Measurements from ENCODE around the gene RPH3AL.
"Not testable (repeated sequence)": the region's sequence is repeated elsewhere in the genome, so short reads cannot be mapped to it uniquely, and the experiment has no call there.

RPH3AL gene

GRCh38 chr17:373613-374230 is 21.1 kb upstream of the RPH3AL start:
- H2BK15ac ChIP-seq (ENCODE audit: low read length), result no peak overlapping the region
- H2BK5ac ChIP-seq (ENCODE audit: low read length), result no peak overlapping the region
- H2BK12ac ChIP-seq (ENCODE audit: low read length), result no peak overlapping the region
- no peak overlapping the region for H4K91ac ChIP-seq (ENCODE audit: low read depth, low read length, poor library complexity)
- H2AK5ac ChIP-seq (ENCODE audit: low read depth, low read length), result no peak overlapping the region
- H3K9ac ChIP-seq (ENCODE audit: low read depth, low read length, poor library complexity), result no peak overlapping the region
- peaks cover 3 to 8% of the 10 kb centered on the region in 2 donors for H3K4me1 ChIP-seq (ENCODE audit: control insufficient read depth in 2 of 2, insufficient read depth in 1 of 2, low read depth in 1 of 2, low read length in 2 of 2)
- no peaks in the 10 kb centered on the region for H3K36me3 ChIP-seq (replicated peaks in 1 of 2; ENCODE audit: control insufficient read depth in 2 of 2, insufficient read depth in 2 of 2, low read length in 2 of 2)
- no peaks in the 10 kb centered on the region for H3K79me1 ChIP-seq (ENCODE audit: low read depth, low read length)
- no peak overlapping the region for H3K4me3 ChIP-seq (ENCODE audit: low read length in 2 of 2)
- no peak overlapping the region for H2AFZ ChIP-seq (ENCODE audit: low read length)
- no peak overlapping the region for H4K8ac ChIP-seq (ENCODE audit: low read depth, low read length)
- no peak overlapping the region for H3K14ac ChIP-seq (ENCODE audit: low read length)
- no peak overlapping the region for H3K4ac ChIP-seq (ENCODE audit: low read length)
- H2BK120ac ChIP-seq (ENCODE audit: low read depth, low read length), result no peak overlapping the region
- H3K27me3 ChIP-seq (ENCODE audit: control insufficient read depth in 3 of 3, insufficient read depth in 3 of 3, low read depth in 1 of 3, low read length in 3 of 3), result no peaks in the 10 kb centered on the region
- no peak overlapping the region for H3K27ac ChIP-seq (replicated peaks; ENCODE audit: low read length)
- WGBS, 2 donors (ENCODE audit: extremely low coverage in 2 of 2, insufficient read length in 2 of 2, insufficient replicate concordance in 1 of 2), result no CpG with 5 or more reads among the region's 7 CpGs
- no peak overlapping the region for H3K4me2 ChIP-seq (ENCODE audit: insufficient read depth, low read length, poor library complexity, severe bottlenecking)
- peaks cover 4 to 6% of the 10 kb centered on the region in 2 donors for H3K9me3 ChIP-seq (replicated peaks in 1 of 2; ENCODE audit: control insufficient read depth in 2 of 2, insufficient read depth in 1 of 2, low read depth in 1 of 2, low read length in 2 of 2)
- no peak overlapping the region for H3K18ac ChIP-seq (ENCODE audit: low read length)
- no peak overlapping the region for H3K23ac ChIP-seq (ENCODE audit: low read depth, low read length, poor library complexity)
- DNase-seq (ENCODE audit: low spot score), result no peak

DNA sequence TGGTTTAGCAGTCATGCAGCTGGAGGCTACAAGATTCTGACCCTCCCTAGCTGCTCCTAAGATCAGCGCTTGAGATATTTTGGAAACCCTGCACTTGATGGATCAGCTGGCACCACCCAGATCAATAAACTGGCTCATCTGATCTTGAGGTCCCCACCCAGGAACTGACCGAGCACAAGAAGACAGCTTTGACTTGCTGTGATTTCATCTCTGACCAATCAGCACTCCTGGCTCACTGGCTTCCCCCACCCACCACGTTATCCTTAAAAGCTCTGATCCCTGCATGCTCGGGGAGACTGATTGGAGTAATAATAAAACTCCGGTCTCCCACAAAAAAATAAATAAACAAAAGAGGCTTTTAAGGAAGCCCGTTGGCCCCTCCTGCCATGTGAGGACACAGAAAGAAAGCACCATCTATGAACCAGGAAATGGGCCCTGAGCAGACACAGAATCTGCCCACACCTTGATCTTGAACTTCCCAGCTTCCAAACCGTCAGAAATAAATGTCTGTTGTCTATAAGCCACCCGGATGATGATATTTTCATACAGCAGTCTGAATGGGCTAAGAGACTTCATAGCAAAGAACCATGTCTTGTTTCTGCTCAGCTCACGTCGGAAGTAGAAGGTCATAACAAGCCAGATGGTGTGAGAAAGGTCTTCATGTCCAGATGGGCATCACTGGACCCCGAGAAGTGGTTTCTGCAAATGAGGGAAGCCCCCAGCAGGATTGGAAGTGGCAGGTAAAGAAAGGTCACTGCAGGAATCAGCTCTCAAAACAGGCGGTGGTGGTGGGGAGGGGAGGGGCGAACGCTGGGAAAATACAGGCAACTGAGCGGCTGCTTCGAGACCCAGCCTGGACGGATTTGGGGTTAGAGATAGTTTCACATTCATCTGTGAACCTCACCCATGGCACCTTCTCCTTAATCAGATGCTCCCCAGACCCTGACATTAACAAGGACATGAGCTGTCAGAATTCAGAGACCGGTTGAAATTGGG is 19.8 kb upstream of the RPH3AL start:
- H3K27me3 ChIP-seq (ENCODE audit: control insufficient read depth in 3 of 3, insufficient read depth in 3 of 3, low read depth in 1 of 3, low read length in 3 of 3), result no peaks in the 10 kb centered on the region
- no CpG with 5 or more reads among the region's 18 CpGs for WGBS, 2 donors (ENCODE audit: extremely low coverage in 2 of 2, insufficient read length in 2 of 2, insufficient replicate concordance in 1 of 2)
- H2AK5ac ChIP-seq (ENCODE audit: low read depth, low read length), result no peak overlapping the region
- no peak overlapping the region for H3K27ac ChIP-seq (replicated peaks; ENCODE audit: low read length)
- H3K9me3 ChIP-seq (replicated peaks in 1 of 2; ENCODE audit: control insufficient read depth in 2 of 2, insufficient read depth in 1 of 2, low read depth in 1 of 2, low read length in 2 of 2), result peaks cover 6 to 8% of the 10 kb centered on the region in 2 donors
- H2BK120ac ChIP-seq (ENCODE audit: low read depth, low read length), result no peak overlapping the region
- H4K91ac ChIP-seq (ENCODE audit: low read depth, low read length, poor library complexity), result no peak overlapping the region
- no peak overlapping the region for H3K18ac ChIP-seq (ENCODE audit: low read length)
- H3K4ac ChIP-seq (ENCODE audit: low read length), result no peak overlapping the region
- peaks cover 0 to 2% of the 10 kb centered on the region in 2 donors for H3K4me1 ChIP-seq (ENCODE audit: control insufficient read depth in 2 of 2, insufficient read depth in 1 of 2, low read depth in 1 of 2, low read length in 2 of 2)
- no peak overlapping the region for H3K9ac ChIP-seq (ENCODE audit: low read depth, low read length, poor library complexity)
- H3K14ac ChIP-seq (ENCODE audit: low read length), result no peak overlapping the region
- no peak overlapping the region for H2BK12ac ChIP-seq (ENCODE audit: low read length)
- H2BK5ac ChIP-seq (ENCODE audit: low read length), result no peak overlapping the region
- H3K23ac ChIP-seq (ENCODE audit: low read depth, low read length, poor library complexity), result no peak overlapping the region
- H3K79me1 ChIP-seq (ENCODE audit: low read depth, low read length), result no peaks in the 10 kb centered on the region
- no peak overlapping the region for H3K4me2 ChIP-seq (ENCODE audit: insufficient read depth, low read length, poor library complexity, severe bottlenecking)
- no peaks in the 10 kb centered on the region for H3K36me3 ChIP-seq (replicated peaks in 1 of 2; ENCODE audit: control insufficient read depth in 2 of 2, insufficient read depth in 2 of 2, low read length in 2 of 2)
- H2BK15ac ChIP-seq (ENCODE audit: low read length), result no peak overlapping the region
- H2AFZ ChIP-seq (ENCODE audit: low read length), result no peak overlapping the region
- no peak overlapping the region for H3K4me3 ChIP-seq (ENCODE audit: low read length in 2 of 2)
- no peak overlapping the region for H4K8ac ChIP-seq (ENCODE audit: low read depth, low read length)
- no peak for DNase-seq (ENCODE audit: low spot score)

DNA sequence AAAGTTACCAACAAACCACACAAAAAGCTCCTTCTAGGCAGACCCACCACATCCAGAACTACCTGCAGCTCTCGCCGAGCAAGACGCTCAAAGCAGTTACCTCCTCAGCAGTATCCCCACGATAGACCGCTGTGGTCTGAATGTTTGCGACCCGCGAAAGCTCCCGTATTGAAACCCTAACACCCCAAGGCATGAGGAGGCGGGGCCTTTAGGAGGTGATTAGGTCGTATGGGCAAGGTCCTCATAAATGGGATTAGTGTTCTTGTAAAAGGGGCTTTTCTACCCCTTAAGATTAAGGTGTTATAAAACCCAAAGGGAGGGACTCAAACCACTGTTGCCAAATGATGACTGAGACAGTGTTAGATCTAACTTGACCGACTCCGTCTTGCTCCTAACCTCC is 19.0 kb upstream of the RPH3AL start:
- H3K4me3 ChIP-seq (ENCODE audit: low read length in 2 of 2), result no peak overlapping the region
- no peak overlapping the region for H2AFZ ChIP-seq (ENCODE audit: low read length)
- WGBS, 2 donors (ENCODE audit: extremely low coverage in 2 of 2, insufficient read length in 2 of 2, insufficient replicate concordance in 1 of 2), result no CpG with 5 or more reads among the region's 13 CpGs
- peaks cover 6 to 8% of the 10 kb centered on the region in 2 donors for H3K9me3 ChIP-seq (replicated peaks in 1 of 2; ENCODE audit: control insufficient read depth in 2 of 2, insufficient read depth in 1 of 2, low read depth in 1 of 2, low read length in 2 of 2)
- DNase-seq (ENCODE audit: low spot score), result no peak
- H3K23ac ChIP-seq (ENCODE audit: low read depth, low read length, poor library complexity), result no peak overlapping the region
- no peak overlapping the region for H3K14ac ChIP-seq (ENCODE audit: low read length)
- H3K9ac ChIP-seq (ENCODE audit: low read depth, low read length, poor library complexity), result no peak overlapping the region
- no peak overlapping the region for H4K8ac ChIP-seq (ENCODE audit: low read depth, low read length)
- H2BK120ac ChIP-seq (ENCODE audit: low read depth, low read length), result no peak overlapping the region
- no peak overlapping the region for H2AK5ac ChIP-seq (ENCODE audit: low read depth, low read length)
- H3K27me3 ChIP-seq (ENCODE audit: control insufficient read depth in 3 of 3, insufficient read depth in 3 of 3, low read depth in 1 of 3, low read length in 3 of 3), result no peaks in the 10 kb centered on the region
- no peak overlapping the region for H3K4ac ChIP-seq (ENCODE audit: low read length)
- H3K4me2 ChIP-seq (ENCODE audit: insufficient read depth, low read length, poor library complexity, severe bottlenecking), result no peak overlapping the region
- H3K36me3 ChIP-seq (replicated peaks in 1 of 2; ENCODE audit: control insufficient read depth in 2 of 2, insufficient read depth in 2 of 2, low read length in 2 of 2), result no peaks in the 10 kb centered on the region
- no peaks in the 10 kb centered on the region for H3K4me1 ChIP-seq (ENCODE audit: control insufficient read depth in 2 of 2, insufficient read depth in 1 of 2, low read depth in 1 of 2, low read length in 2 of 2)
- H3K27ac ChIP-seq (replicated peaks; ENCODE audit: low read length), result no peak overlapping the region
- H4K91ac ChIP-seq (ENCODE audit: low read depth, low read length, poor library complexity), result no peak overlapping the region
- H2BK12ac ChIP-seq (ENCODE audit: low read length), result no peak overlapping the region
- H2BK5ac ChIP-seq (ENCODE audit: low read length), result no peak overlapping the region
- no peak overlapping the region for H3K18ac ChIP-seq (ENCODE audit: low read length)
- no peaks in the 10 kb centered on the region for H3K79me1 ChIP-seq (ENCODE audit: low read depth, low read length)
- H2BK15ac ChIP-seq (ENCODE audit: low read length), result no peak overlapping the region

GRCh38 chr17:367656-368055 is 15.0 kb upstream of the RPH3AL start:
- not testable (repeated sequence) for H3K36me3 ChIP-seq (replicated peaks in 1 of 2; ENCODE audit: control insufficient read depth in 2 of 2, insufficient read depth in 2 of 2, low read length in 2 of 2); H3K4me3 ChIP-seq (ENCODE audit: low read length in 2 of 2); H3K23ac ChIP-seq (ENCODE audit: low read depth, low read length, poor library complexity); H3K18ac ChIP-seq (ENCODE audit: low read length); H3K4me1 ChIP-seq (ENCODE audit: control insufficient read depth in 2 of 2, insufficient read depth in 1 of 2, low read depth in 1 of 2, low read length in 2 of 2); H3K14ac ChIP-seq (ENCODE audit: low read length); H3K79me1 ChIP-seq (ENCODE audit: low read depth, low read length); H3K27me3 ChIP-seq (ENCODE audit: control insufficient read depth in 3 of 3, insufficient read depth in 3 of 3, low read depth in 1 of 3, low read length in 3 of 3); H3K4me2 ChIP-seq (ENCODE audit: insufficient read depth, low read length, poor library complexity, severe bottlenecking); DNase-seq (ENCODE audit: low spot score); H3K27ac ChIP-seq (replicated peaks; ENCODE audit: low read length); H2BK12ac ChIP-seq (ENCODE audit: low read length); H3K9ac ChIP-seq (ENCODE audit: low read depth, low read length, poor library complexity); H3K4ac ChIP-seq (ENCODE audit: low read length); H2BK5ac ChIP-seq (ENCODE audit: low read length); H2BK15ac ChIP-seq (ENCODE audit: low read length); H2AFZ ChIP-seq (ENCODE audit: low read length); H3K9me3 ChIP-seq (replicated peaks in 1 of 2; ENCODE audit: control insufficient read depth in 2 of 2, insufficient read depth in 1 of 2, low read depth in 1 of 2, low read length in 2 of 2); H2AK5ac ChIP-seq (ENCODE audit: low read depth, low read length); H4K91ac ChIP-seq (ENCODE audit: low read depth, low read length, poor library complexity); H2BK120ac ChIP-seq (ENCODE audit: low read depth, low read length); H4K8ac ChIP-seq (ENCODE audit: low read depth, low read length)
- WGBS, 2 donors (ENCODE audit: extremely low coverage in 2 of 2, insufficient read length in 2 of 2, insufficient replicate concordance in 1 of 2), result no CpG with 5 or more reads among the region's 17 CpGs
